GM18951 (cell line): ENCODE results near the gene RNF220.

ENCODE experiments used
- POLR2A ChIP-seq: IDR thresholded peaks from 4 replicates; pipeline ENCODE4 v1.6.1; 2011; ENCODE audit warnings: mild to moderate bottlenecking; ENCODE audit not compliant: insufficient read length, insufficient read depth; ENCODE audit errors: extremely low read depth
- in situ Hi-C: fragments of 300-500 bp; cut with MboI; formaldehyde crosslinking; loops from one replicate; pipeline ENCODE4 v1.12.0; 2022; ENCODE audit warnings: low sequenced_read_pairs, mixed read lengths, inconsistent platforms; ENCODE audit not compliant: unreplicated experiment

The RNF220 gene

GRCh38 chr1:44631333-44631646 is 226.2 kb downstream of the RNF220 start:
- in situ Hi-C loops, result no loop called here
- no peak for TF ChIP-seq POLR2A

GRCh38 chr1:44631647-44632539 is 226.8 kb downstream of the RNF220 start:
- TF ChIP-seq POLR2A, result peak; percentile 95
- in situ Hi-C loops, result no loop called here

- in situ Hi-C loops, result no loop called here
Measured at GRCh38 chr1:44632598-44632997, 227.5 kb downstream of the RNF220 start.

GRCh38 chr1:44634606-44635189 is 229.6 kb downstream of the RNF220 start:
- in situ Hi-C loops, result loop anchor here (5.0 kb wide), 1 partner anchor 42 kb away; no protein-coding TSS in a partner anchor
- TF ChIP-seq POLR2A, result no peak

More at GRCh38 chr1:44632598-44632997, 227.5 kb downstream of the RNF220 start:
- no peak for TF ChIP-seq POLR2A

- in situ Hi-C loops, result loop anchor here (5.0 kb wide), 1 partner anchor 43 kb away; no protein-coding TSS in a partner anchor
- TF ChIP-seq POLR2A, result no peak
Measured at GRCh38 chr1:44635439-44635838, 230.4 kb downstream of the RNF220 start.

- no peak for TF ChIP-seq POLR2A
- in situ Hi-C loops, result loop anchor here (5.0 kb wide), 1 partner anchor 44 kb away; no protein-coding TSS in a partner anchor
Measured at GRCh38 chr1:44636083-44636687, 231.1 kb downstream of the RNF220 start.

GRCh38 chr1:44636688-44637598 is 231.9 kb downstream of the RNF220 start:
- in situ Hi-C loops, result loop anchor here (5.0 kb wide), 1 partner anchor 45 kb away; no protein-coding TSS in a partner anchor
- TF ChIP-seq POLR2A, result no peak

GRCh38 chr1:44637702-44638411 is 232.8 kb downstream of the RNF220 start:
- in situ Hi-C loops, result loop anchor here (5.0 kb wide), 1 partner anchor 46 kb away; no protein-coding TSS in a partner anchor
- TF ChIP-seq POLR2A, result no peak

- no peak for TF ChIP-seq POLR2A
- in situ Hi-C loops, result no loop called here
Measured at GRCh38 chr1:44640200-44640853, 235.3 kb downstream of the RNF220 start.

- in situ Hi-C loops, result no loop called here
- TF ChIP-seq POLR2A, result no peak
Measured at GRCh38 chr1:44641126-44642102, 236.4 kb downstream of the RNF220 start.

- in situ Hi-C loops, result no loop called here
- no peak for TF ChIP-seq POLR2A
Measured at GRCh38 chr1:44642255-44642654, 237.2 kb downstream of the RNF220 start.

GRCh38 chr1:44642925-44643324 is 237.9 kb downstream of the RNF220 start:
- no peak for TF ChIP-seq POLR2A
- in situ Hi-C loops, result no loop called here
